Temporal lobe (tissue), 2 donors: ENCODE data around the gene NOP56. TPM values are rescaled to one million over a fixed set of nuclear protein-coding genes. Genes with fewer than 3 reads are reported as not detected.

Experiments used
- small RNA-seq: library from RNA; depleted of rRNA; stranded (forward); fragments of <200 nt; gene quantifications from one replicate; pipeline ENCODE3, GENCODE V24; 2014; ENCODE audit warnings: low replicate concordance
- total RNA-seq: library from RNA; depleted of rRNA; stranded (reverse); fragments of >200 nt; gene quantifications from one replicate; pipeline ENCODE4 v1.2.3, GENCODE V29; 2014

Gene NOP56
- total RNA-seq, 1 donor from 2014 or later, result 93.7 TPM

Small RNA genes within 50 kb of the gene (small RNA-seq; reads per million reads assigned to genes)
- not detected for gene SNORA51
- gene SNORD110, result not detected
- gene SNORD56, result not detected
- gene SNORD57, result not detected
- not detected for gene SNORD86

Other genes starting within 250 kb of the NOP56 start
- 35.4 TPM for gene SNRPB, start 181.8 kb upstream of the NOP56 start, total RNA-seq
- 10.1 TPM for gene ZNF343, start 143.7 kb upstream of the NOP56 start, total RNA-seq
- gene TMC2, start 116.1 kb upstream of the NOP56 start, total RNA-seq, result 3.4 TPM
- gene IDH3B, start 11.6 kb downstream of the NOP56 start, total RNA-seq, result 62.2 TPM
- gene EBF4, start 40.1 kb downstream of the NOP56 start, total RNA-seq, result 10.6 TPM
- gene CPXM1, start 148.0 kb downstream of the NOP56 start, total RNA-seq, result 10.1 TPM
- gene C20orf141, start 162.4 kb downstream of the NOP56 start, total RNA-seq, result not detected
- gene TMEM239, start 163.7 kb downstream of the NOP56 start, total RNA-seq, result not detected
- 17.2 TPM for gene PCED1A, start 188.0 kb downstream of the NOP56 start, total RNA-seq
- gene VPS16, start 188.1 kb downstream of the NOP56 start, total RNA-seq, result 48.9 TPM
- gene PTPRA, start 220.8 kb downstream of the NOP56 start, total RNA-seq, result 90.0 TPM